Raji (cell line): ENCODE data around the gene BCKDHB.

Source experiments
- POLR2A ChIP-seq: IDR thresholded peaks from 2 replicates; pipeline ENCODE4 v1.6.1; 2011; ENCODE audit warnings: low read depth, low read length, control low read depth; ENCODE audit not compliant: insufficient read depth

BCKDHB gene

GRCh38 chr6:80106418-80107235 is at the start of gene BCKDHB:
Gene BCKDHB (plus strand): TSS chr6:80106671. CDS start chr6:80106694, 23 bp downstream.
- TF ChIP-seq POLR2A: peak; percentile 88

- TF ChIP-seq POLR2A: no peak
Measured at GRCh38 chr6:80060774-80061173, 45.7 kb upstream of the BCKDHB start.

- no peak for TF ChIP-seq POLR2A
Measured at GRCh38 chr6:80077067-80077466, 29.4 kb upstream of the BCKDHB start.

GRCh38 chr6:80088637-80089036 is 17.8 kb upstream of the BCKDHB start:
- TF ChIP-seq POLR2A: no peak

GRCh38 chr6:80091506-80091905 is 15.0 kb upstream of the BCKDHB start:
- TF ChIP-seq POLR2A: no peak

GRCh38 chr6:80094017-80094416 is 12.5 kb upstream of the BCKDHB start:
- no peak for TF ChIP-seq POLR2A

GRCh38 chr6:80095600-80095999 is 10.9 kb upstream of the BCKDHB start:
- no peak for TF ChIP-seq POLR2A

GRCh38 chr6:80098392-80098791 is 8.1 kb upstream of the BCKDHB start:
- TF ChIP-seq POLR2A: no peak

- no peak for TF ChIP-seq POLR2A
Measured at GRCh38 chr6:80104520-80104919, 2.0 kb upstream of the BCKDHB start.

GRCh38 chr6:80105972-80106417 is 476 bp upstream of the BCKDHB start:
- peak; percentile 91; the same call in 1 of the 2 replicates for TF ChIP-seq POLR2A

GRCh38 chr6:80126657-80127345 is 20.3 kb downstream of the BCKDHB start:
- no peak for TF ChIP-seq POLR2A

GRCh38 chr6:80129485-80129884 is 23.0 kb downstream of the BCKDHB start:
- no peak for TF ChIP-seq POLR2A

- TF ChIP-seq POLR2A: no peak
Measured at GRCh38 chr6:80133020-80133419, 26.5 kb downstream of the BCKDHB start.

- no peak for TF ChIP-seq POLR2A
Measured at GRCh38 chr6:80134065-80134464, 27.6 kb downstream of the BCKDHB start.

- no peak for TF ChIP-seq POLR2A
Measured at GRCh38 chr6:80142586-80142985, 36.1 kb downstream of the BCKDHB start.

GRCh38 chr6:80143419-80143937 is 37.0 kb downstream of the BCKDHB start:
- TF ChIP-seq POLR2A: no peak
